HG02763 (cell line): ENCODE results near the gene LMF2.
"Not testable (repeated sequence)": the region's sequence is repeated elsewhere in the genome, so short reads cannot be mapped to it uniquely, and the experiment has no call there.

Experiments
- ATAC-seq: cut with Tn5 transposase; IDR thresholded peaks from one replicate; pipeline ENCODE4 v1.9.1; 2021; ENCODE audit warnings: mild to moderate bottlenecking, moderate library complexity; ENCODE audit not compliant: unreplicated experiment

LMF2 gene

GRCh38 chr22:50524676-50525103, 17.2 kb upstream of the LMF2 start:
- ATAC-seq, result no peak

GRCh38 chr22:50523806-50524675, 16.5 kb upstream of the LMF2 start:
- no peak for ATAC-seq

- no peak for ATAC-seq
Measured at GRCh38 chr22:50523458-50523805, 15.9 kb upstream of the LMF2 start.

- ATAC-seq, result no peak
Measured at GRCh38 chr22:50522806-50523438, 15.4 kb upstream of the LMF2 start.

GRCh38 chr22:50522208-50522805, 14.8 kb upstream of the LMF2 start:
- no peak for ATAC-seq

GRCh38 chr22:50521710-50522109, 14.2 kb upstream of the LMF2 start:
- no peak for ATAC-seq

- ATAC-seq, result no peak
Measured at GRCh38 chr22:50520826-50521453, 13.4 kb upstream of the LMF2 start.

- not testable (repeated sequence) for ATAC-seq
Measured at GRCh38 chr22:50520184-50520583, 12.7 kb upstream of the LMF2 start.

- no peak for ATAC-seq
Measured at GRCh38 chr22:50519151-50519550, 11.6 kb upstream of the LMF2 start.

GRCh38 chr22:50518606-50519005, 11.1 kb upstream of the LMF2 start:
- ATAC-seq, result no peak

- ATAC-seq, result no peak
Measured at GRCh38 chr22:50517495-50518260, 10.2 kb upstream of the LMF2 start.

- ATAC-seq, result no peak
Measured at GRCh38 chr22:50516891-50517290, 9.4 kb upstream of the LMF2 start.

GRCh38 chr22:50516068-50516467, 8.6 kb upstream of the LMF2 start:
- no peak for ATAC-seq

GRCh38 chr22:50513175-50513574, 5.7 kb upstream of the LMF2 start:
- ATAC-seq, result no peak

GRCh38 chr22:50508897-50509296, 1.4 kb upstream of the LMF2 start:
- ATAC-seq, result no peak

- peak; percentile 73 for ATAC-seq
Measured at GRCh38 chr22:50507991-50508884, 736 bp upstream of the LMF2 start, which contains the start of gene NCAPH2. Gene NCAPH2 (plus strand): TSS chr22:50508224. CDS start chr22:50508338, 114 bp downstream.

- ATAC-seq, result peak; percentile 5
Measured at GRCh38 chr22:50506611-50507420, 686 bp downstream of the LMF2 start.

- no peak for ATAC-seq
Measured at GRCh38 chr22:50505776-50506610, 1.5 kb downstream of the LMF2 start.
